ENCODE data around the gene C10orf67. TPM values are rescaled to one million over a fixed set of nuclear protein-coding genes. Genes with fewer than 3 reads are reported as not detected.

The C10orf67 gene
- total RNA-seq, 1 donor: 0.31 TPM

DNA sequence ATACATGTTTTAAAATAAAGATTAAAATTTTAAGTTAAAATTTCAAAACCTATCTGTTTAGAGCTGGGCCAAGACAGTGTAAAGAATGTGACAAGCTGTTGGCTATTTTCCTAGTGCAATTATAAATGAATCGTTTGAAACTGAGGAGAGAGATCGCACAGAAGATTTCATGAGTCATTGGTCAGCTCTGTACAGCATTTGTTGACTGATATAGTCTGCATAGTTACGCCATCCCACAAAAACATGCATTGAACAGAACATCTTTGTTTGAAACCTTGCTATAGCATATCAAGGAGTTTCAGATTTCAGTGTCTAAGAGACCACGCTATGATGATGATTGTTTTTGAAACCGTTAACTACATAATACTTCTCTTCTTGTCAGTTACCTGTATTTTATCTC is 1.3 kb upstream of the C10orf67 start:
- Histone ChIP-seq H3K4me3 (ENCODE audit: low read length) (no peak overlapping the region), H3K27me3 (ENCODE audit: insufficient read depth, low read length) (peaks cover 31% of the 10 kb centered on the region), H3K9me3 (ENCODE audit: low read depth, low read length) (no peaks in the 10 kb centered on the region), H3K4me1 (ENCODE audit: insufficient read depth, low read length) (peaks cover 5% of the 10 kb centered on the region)

DNA sequence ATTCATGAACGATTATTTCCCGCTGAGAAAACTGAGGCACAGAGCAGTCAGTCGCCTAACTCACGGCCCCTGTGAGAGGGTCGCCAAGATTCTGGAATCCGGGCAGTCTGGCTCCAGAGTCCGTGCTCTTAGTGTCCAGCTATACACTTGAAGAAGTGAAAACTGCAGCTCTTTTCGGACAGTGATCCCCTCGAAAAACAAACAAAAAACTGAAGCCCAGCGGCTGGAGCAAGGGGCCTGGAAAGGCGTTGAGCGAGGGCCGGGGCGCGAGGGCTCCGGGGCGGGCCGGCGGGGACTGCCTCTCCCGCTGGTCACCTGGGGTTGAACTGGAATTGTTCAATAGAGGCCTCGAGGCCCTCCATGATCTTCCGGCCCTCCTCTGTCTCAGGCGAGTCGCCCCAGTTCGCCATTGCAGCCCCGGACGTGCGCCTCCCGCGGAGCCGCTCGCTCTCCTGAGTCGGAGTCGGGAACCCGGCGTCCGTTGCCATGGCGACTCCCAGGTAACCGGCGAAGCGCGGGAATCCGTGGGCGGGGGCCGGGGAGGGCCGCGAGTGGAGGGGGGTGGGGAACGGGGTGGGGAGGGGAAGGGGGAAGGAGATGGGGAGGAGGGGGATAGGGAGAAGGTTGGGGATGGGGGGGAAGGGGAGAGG is 881 bp downstream of the C10orf67 start:
- peaks cover 5% of the 10 kb centered on the region for H3K4me1 ChIP-seq (ENCODE audit: insufficient read depth, low read length)
- no peak overlapping the region for H3K4me3 ChIP-seq (ENCODE audit: low read length)
- H3K27me3 ChIP-seq (ENCODE audit: insufficient read depth, low read length): peaks cover 31% of the 10 kb centered on the region
- no peaks in the 10 kb centered on the region for H3K9me3 ChIP-seq (ENCODE audit: low read depth, low read length)

DNA sequence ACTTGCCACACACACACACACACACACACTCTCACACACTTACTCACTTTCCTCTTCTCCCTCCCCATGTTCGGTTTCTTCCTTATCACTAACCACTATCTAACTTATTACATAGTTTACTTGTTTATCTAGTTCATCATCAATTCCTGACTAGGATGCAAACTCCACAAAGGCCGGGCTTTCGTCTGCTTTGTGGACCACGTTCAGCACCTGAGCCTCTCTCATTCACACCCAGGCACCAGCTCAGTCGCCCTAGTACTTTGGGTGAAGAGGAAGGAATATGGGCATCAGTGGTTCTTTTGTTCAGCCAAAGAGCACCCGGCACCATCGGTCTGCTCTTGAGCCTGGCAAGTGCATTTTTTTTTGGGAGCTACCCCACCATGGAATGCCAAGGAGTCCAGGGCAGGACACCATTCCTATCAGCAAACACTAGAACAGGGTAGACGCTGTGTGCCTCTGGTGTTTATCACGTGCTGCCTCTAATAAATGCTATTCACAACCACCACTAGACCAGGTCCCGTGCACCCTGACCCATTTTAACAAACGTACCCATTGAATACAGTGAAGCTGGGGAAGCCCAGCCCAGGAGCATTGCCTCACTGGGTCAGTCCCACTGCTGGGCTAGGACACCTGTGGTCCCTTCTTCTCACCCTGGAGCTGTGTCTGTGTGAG is 2.2 kb downstream of the C10orf67 start:
- H3K4me3 ChIP-seq (ENCODE audit: low read length): no peak overlapping the region
- peaks cover 31% of the 10 kb centered on the region for H3K27me3 ChIP-seq (ENCODE audit: insufficient read depth, low read length)
- H3K4me1 ChIP-seq (ENCODE audit: insufficient read depth, low read length): peaks cover 5% of the 10 kb centered on the region
- H3K9me3 ChIP-seq (ENCODE audit: low read depth, low read length): no peaks in the 10 kb centered on the region

DNA sequence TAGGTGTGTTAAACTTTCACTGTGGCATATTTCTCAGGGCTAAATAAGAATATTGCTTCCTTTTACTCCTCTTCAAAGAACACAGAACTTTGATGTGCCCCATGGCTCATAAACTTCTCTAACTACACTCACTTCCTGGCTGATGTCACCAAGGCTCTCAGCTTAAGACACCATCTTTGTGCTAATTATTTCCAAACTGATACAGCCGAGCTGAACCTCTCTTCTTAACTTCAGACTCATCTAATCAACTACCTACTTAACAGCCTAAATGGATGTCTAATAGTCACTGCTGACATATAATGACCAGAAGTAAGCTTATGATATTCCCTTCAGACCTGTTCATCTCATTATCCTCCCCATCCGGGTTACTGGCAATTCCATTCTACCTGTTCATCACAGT is 3.6 kb downstream of the C10orf67 start:
- H3K4me1 ChIP-seq (ENCODE audit: insufficient read depth, low read length): peaks cover 5% of the 10 kb centered on the region
- H3K9me3 ChIP-seq (ENCODE audit: low read depth, low read length): no peaks in the 10 kb centered on the region
- H3K4me3 ChIP-seq (ENCODE audit: low read length): no peak overlapping the region
- H3K27me3 ChIP-seq (ENCODE audit: insufficient read depth, low read length): peaks cover 29% of the 10 kb centered on the region

DNA sequence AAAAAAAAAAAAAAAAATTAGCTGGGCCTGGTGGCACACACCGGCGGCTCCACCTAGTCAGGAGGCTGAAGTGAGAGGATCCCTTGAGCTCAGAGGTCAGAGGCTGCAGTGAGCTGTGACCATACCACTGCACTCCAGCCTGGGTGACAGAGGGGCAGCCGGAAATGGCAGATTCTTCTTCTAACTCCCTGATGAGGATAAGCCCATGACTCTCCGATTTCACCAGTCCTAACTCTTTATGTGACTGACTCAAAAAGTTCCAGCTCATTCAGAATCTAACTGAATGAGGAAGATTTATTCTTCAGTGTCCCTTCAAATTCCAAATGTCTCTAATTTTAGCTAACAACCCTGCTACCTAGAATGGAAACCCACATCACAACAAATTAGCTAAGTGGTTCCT is 4.2 kb downstream of the C10orf67 start:
- Histone ChIP-seq H3K9me3 (ENCODE audit: low read depth, low read length) (no peaks in the 10 kb centered on the region), H3K27me3 (ENCODE audit: insufficient read depth, low read length) (peaks cover 24% of the 10 kb centered on the region), H3K4me1 (ENCODE audit: insufficient read depth, low read length) (peaks cover 5% of the 10 kb centered on the region), H3K4me3 (ENCODE audit: low read length) (no peak overlapping the region)

DNA sequence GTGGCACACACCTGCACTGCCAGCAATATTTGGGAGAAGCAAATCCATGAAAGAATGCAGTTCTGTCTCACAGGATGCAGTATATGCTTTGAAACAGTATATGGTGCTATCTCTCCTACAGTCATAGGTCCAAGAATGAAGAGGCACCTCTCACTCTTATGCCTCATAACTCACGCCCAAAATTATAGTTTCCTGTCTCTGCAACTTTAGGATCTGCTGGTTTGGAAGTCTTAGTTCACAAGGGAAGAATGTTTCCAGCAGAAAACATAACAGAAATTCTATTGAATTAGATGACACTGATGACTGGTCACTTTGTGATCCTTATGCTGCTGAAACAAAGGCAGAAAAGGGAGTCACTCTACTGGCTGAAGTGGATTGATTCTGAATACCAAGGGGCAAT is 5.7 kb downstream of the C10orf67 start:
- H3K9me3 ChIP-seq (ENCODE audit: low read depth, low read length): no peaks in the 10 kb centered on the region
- peaks cover 5% of the 10 kb centered on the region for H3K4me1 ChIP-seq (ENCODE audit: insufficient read depth, low read length)
- peaks cover 13% of the 10 kb centered on the region for H3K27me3 ChIP-seq (ENCODE audit: insufficient read depth, low read length)
- H3K4me3 ChIP-seq (ENCODE audit: low read length): no peak overlapping the region

DNA sequence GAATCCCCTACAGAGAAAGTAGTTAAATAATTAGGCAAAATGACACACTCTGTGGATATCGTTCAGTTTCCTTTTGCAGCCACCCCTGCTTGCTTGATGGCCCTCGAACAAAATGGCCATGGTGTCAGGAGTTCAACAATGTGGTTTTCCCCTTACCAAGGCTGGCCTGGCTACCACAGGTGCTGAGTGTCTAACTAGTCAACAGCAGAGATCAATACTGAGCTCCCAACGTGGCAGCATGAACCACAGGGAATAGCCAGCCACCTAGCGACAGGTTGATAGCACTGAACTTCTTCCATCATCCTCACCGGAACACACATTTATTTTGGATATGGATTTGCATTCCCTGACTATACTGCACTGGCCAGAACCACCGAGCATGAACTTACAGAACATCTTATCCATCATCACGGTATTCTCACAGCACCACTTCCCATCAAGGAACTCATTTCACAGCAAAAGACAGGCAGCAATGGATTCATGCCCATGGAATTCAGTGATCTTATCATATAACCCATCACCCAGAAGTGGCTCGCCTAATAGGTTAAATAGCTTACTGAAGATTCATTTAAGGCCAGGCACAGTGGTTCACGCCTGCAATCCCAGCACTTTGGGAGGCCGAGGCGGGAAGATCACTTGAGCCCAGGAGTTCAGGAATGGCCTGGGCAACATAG is 6.3 kb downstream of the C10orf67 start:
- peaks cover 8% of the 10 kb centered on the region for H3K27me3 ChIP-seq (ENCODE audit: insufficient read depth, low read length)
- no peaks in the 10 kb centered on the region for H3K9me3 ChIP-seq (ENCODE audit: low read depth, low read length)
- H3K4me1 ChIP-seq (ENCODE audit: insufficient read depth, low read length): no peaks in the 10 kb centered on the region
- H3K4me3 ChIP-seq (ENCODE audit: low read length): no peak overlapping the region

DNA sequence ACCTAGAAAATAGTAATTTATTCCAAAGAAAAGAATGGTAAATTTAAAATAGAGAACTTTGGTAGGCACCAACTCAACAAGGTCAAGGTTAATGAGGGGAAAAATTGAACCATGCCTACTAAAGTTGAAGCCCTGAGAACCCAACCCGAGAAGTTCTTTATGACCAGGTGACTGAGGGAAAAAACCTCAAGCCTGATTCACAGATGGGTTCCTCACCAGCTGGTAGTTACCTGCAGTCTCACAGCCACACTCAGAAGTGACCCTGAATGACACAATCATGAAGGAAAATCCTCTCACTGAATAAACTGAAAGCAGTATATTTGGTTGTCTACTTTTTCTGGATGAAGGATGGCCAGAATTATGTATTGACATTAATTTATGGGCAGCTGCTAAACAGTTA is 7.0 kb downstream of the C10orf67 start:
- no peaks in the 10 kb centered on the region for H3K4me1 ChIP-seq (ENCODE audit: insufficient read depth, low read length)
- H3K27me3 ChIP-seq (ENCODE audit: insufficient read depth, low read length): peaks cover under 1% of the 10 kb centered on the region
- H3K9me3 ChIP-seq (ENCODE audit: low read depth, low read length): no peaks in the 10 kb centered on the region
- no peak overlapping the region for H3K4me3 ChIP-seq (ENCODE audit: low read length)

DNA sequence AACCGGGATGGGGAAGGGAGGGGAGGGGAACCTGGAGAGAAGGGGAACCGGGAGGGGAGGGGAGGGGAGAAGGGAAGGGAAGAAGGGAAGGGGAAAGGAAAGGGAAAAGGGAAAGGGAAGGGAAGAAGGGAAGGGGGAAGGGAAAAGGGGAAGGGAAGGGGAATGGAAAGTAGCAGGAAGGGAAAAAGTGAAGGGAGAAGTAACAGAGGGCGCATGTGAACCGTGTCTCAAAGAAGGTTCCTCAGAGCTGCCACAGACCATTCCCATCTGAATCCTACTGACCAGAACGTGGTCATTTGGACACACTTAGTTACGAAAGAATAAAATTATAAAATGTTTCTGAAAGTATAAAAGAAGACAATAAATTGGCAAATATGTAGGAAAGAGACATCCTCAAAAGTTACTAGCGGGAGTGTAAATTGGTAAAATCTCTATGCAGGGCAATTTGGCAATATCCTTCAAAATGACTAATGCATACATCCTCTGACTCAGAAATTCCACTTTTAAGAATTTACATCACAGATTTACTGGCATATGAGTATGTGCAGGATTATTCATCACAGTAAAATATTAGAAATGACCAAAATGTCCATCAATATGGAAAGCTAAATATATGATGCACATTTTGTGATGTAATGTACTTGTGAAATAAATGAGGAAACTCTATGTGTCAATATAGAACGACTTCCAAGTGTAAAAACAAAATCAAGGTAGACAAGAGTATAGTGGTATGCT is 12.9 kb downstream of the C10orf67 start:
- Histone ChIP-seq H3K9me3 (ENCODE audit: low read depth, low read length) (no peaks in the 10 kb centered on the region), H3K4me3 (ENCODE audit: low read length) (no peak overlapping the region), H3K27me3 (ENCODE audit: insufficient read depth, low read length) (no peaks in the 10 kb centered on the region), H3K4me1 (ENCODE audit: insufficient read depth, low read length) (no peaks in the 10 kb centered on the region)

DNA sequence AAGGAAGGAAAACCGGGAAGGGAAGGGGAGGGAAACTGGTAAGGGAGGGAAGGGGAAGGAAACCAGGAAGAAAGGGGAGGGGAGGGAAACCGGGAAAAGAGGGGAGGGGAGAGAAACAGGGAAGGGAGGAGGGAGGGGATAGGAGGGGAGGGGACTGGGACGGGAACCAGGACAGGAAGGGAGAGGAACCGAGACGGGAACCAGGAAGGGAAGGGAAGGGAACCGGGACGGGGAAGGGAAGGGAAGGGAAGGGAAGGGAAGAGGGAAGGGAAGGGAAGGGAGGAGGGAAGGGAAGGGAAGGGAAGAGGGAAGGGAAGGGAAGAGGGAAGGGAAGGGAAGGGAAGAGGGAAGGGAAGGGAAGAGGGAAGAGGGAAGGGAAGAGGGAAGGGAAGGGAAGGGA is 13.6 kb downstream of the C10orf67 start:
- Histone ChIP-seq H3K4me3 (ENCODE audit: low read length) (no peak overlapping the region), H3K9me3 (ENCODE audit: low read depth, low read length) (no peaks in the 10 kb centered on the region), H3K27me3 (ENCODE audit: insufficient read depth, low read length) (peaks cover 3% of the 10 kb centered on the region), H3K4me1 (ENCODE audit: insufficient read depth, low read length) (no peaks in the 10 kb centered on the region)

DNA sequence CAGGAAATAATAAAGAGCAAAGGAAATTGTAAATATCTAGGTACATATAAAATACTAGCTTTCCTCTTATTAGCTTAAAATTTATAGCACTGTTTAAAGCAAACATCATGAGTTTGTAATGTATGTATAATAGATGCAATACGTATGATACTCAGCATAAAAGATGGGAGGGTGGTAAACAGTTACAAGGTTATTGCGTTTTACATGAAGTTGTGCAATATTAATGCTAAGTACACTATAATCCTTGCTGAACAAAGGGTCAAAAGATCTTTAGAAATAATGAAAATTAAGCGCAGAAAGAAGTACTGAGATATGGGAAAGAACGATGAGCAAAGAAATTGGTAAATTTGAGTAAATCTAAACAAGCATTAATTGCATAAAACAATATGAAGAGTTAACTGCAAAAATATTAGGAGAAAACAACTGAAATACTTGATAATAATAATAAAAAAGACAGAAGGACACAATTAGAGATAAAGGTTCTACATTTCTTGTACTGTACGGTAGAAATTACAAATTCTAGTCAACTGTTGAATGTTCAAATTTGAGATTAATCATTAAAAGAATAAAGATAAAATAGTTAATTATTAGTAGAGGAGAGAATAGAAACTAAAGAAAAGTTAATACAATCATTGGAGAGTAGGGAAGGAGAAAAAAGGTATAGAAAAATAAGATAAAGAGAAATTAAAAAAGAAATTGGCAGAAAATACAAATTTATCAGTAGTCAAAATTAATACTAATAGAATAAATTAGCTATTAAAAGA is 17.9 kb downstream of the C10orf67 start:
- Histone ChIP-seq H3K9me3 (ENCODE audit: low read depth, low read length) (no peaks in the 10 kb centered on the region), H3K4me1 (ENCODE audit: insufficient read depth, low read length) (no peaks in the 10 kb centered on the region), H3K27me3 (ENCODE audit: insufficient read depth, low read length) (peaks cover 4% of the 10 kb centered on the region), H3K4me3 (ENCODE audit: low read length) (no peak overlapping the region)

DNA sequence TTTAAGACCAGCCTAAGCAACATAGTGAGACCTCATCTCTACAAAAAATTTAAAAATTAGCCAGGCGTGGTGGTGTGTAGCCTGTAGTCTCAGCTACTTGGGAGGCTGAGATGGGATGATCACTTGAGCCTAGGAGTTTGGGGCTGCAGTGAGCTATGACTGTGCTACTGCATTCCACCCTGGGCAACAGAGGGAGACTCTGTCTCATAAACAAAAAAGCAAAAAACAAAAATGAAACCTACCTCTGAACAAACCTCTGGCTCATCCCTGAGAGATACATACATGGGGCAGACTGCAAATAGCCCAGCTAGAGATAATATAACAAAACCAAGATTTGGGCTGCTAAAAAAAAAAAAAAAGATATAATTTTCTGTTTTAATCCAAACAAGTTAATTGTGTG is 19.5 kb downstream of the C10orf67 start:
- H3K4me1 ChIP-seq (ENCODE audit: insufficient read depth, low read length): no peaks in the 10 kb centered on the region
- peaks cover 4% of the 10 kb centered on the region for H3K27me3 ChIP-seq (ENCODE audit: insufficient read depth, low read length)
- no peaks in the 10 kb centered on the region for H3K9me3 ChIP-seq (ENCODE audit: low read depth, low read length)

DNA sequence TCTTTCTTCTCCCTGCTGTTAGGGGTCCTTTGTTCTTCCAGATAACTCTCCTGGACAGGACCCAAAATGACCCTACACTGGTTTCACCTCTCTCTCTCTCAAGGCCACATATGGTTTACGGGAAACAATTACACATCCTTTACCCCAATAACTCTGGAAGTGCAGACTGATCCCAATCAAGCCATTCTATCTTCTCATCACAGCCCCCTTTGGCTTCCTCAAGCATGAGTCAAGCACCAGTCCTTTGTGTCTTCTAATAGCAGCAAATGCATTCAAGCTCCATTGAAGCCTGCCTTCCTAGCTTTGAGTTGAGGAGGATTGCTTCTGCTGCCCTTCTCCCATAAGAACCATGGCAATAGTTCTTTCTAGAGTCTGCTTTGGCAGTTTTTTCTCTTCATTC is 20.2 kb downstream of the C10orf67 start:
- no peaks in the 10 kb centered on the region for H3K9me3 ChIP-seq (ENCODE audit: low read depth, low read length)
- peaks cover 4% of the 10 kb centered on the region for H3K27me3 ChIP-seq (ENCODE audit: insufficient read depth, low read length)

More for the DNA sequence above, 19.5 kb downstream of the C10orf67 start:
- H3K4me3 ChIP-seq (ENCODE audit: low read length): no peak overlapping the region

DNA sequence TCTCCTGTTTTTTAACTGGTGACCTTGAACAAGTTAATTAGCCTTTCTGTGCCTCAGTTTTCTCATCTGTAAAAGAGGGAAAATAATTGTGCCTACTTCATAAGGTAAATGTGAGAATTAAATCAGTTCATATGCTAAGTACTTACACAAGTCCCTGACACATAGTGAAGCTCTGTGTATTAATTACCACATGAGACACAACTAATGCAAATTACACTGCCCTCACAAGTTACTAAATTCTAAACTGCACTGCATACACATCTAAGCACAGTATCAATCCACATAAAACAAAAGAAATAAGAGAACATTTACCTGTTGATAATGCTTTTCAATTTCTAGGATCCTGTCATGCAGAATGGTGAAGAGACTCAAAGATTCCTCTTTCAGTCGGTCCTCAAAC is 22.5 kb downstream of the C10orf67 start:
- Histone ChIP-seq H3K27me3 (ENCODE audit: insufficient read depth, low read length) (peaks cover 4% of the 10 kb centered on the region), H3K4me1 (ENCODE audit: insufficient read depth, low read length) (no peaks in the 10 kb centered on the region), H3K4me3 (ENCODE audit: low read length) (no peak overlapping the region), H3K9me3 (ENCODE audit: low read depth, low read length) (no peaks in the 10 kb centered on the region)

More for the DNA sequence above, 20.2 kb downstream of the C10orf67 start:
- Histone ChIP-seq H3K4me1 (ENCODE audit: insufficient read depth, low read length) (no peaks in the 10 kb centered on the region), H3K4me3 (ENCODE audit: low read length) (no peak overlapping the region)

Data from mononuclear cell (primary cell).